Peyer's patch (tissue), 4 donors: ENCODE measurements around the gene JPH3. TPM values are rescaled to one million over a fixed set of nuclear protein-coding genes. Genes with fewer than 3 reads are reported as not detected.

ENCODE experiments used
- DNase-seq, 3 donors: peaks; one replicate each; pipeline ENCODE4 v3.0.0-alpha.2; 2017 to 2019
- H3K27ac ChIP-seq, 4 donors: fragments of 200-600 bp; sonication (generic); one replicate each; pipeline ENCODE4 v1.5.1; 2016 to 2019
- H3K27me3 ChIP-seq, 2 donors: fragments of 200-600 bp; sonication (generic); one replicate each; pipeline ENCODE4 v1.5.1; 2019
- H3K36me3 ChIP-seq, 3 donors: fragments of 200-600 bp; sonication (generic); one replicate each; pipeline ENCODE4 v1.5.1; 2016 to 2019
- H3K4me1 ChIP-seq, 4 donors: fragments of 200-600 bp; sonication (generic); one replicate each; pipeline ENCODE4 v1.5.1; 2016 to 2019
- H3K4me3 ChIP-seq, 4 donors: fragments of 200-600 bp; sonication (generic); 1 replicate in 3 of 4; 2 replicates in 1 of 4; pipeline ENCODE4 v1.5.1; 2016 to 2019; ENCODE audit warnings: mild to moderate bottlenecking in 1 of 4
- H3K9me3 ChIP-seq, 4 donors: fragments of 200-600 bp; sonication (generic); one replicate each; pipeline ENCODE4 v1.5.1; 2016 to 2019; ENCODE audit warnings: mild to moderate bottlenecking in 1 of 4
- POLR2A ChIP-seq, 2 donors: fragments of 450-650 bp; IDR thresholded peaks; one replicate each; pipeline ENCODE4 v1.5.1; 2017; ENCODE audit warnings: antibody characterized with exemption in 2 of 2, mild to moderate bottlenecking in 2 of 2, moderate library complexity in 2 of 2
- total RNA-seq, 4 donors: library from RNA; depleted of rRNA; stranded (reverse); fragments of >200 nt; gene quantifications; one replicate each; pipeline ENCODE4 v1.1.0, GENCODE V29; 2016
- TF ChIP-seq, protein P1 (sequence below), 6 experiments: fragments of 450-650 bp in 4 of 6; fragments of 200-600 bp in 2 of 6; sonication (generic) in 1 of 6; IDR thresholded peaks; one replicate each; pipeline ENCODE4 v1.5.1; 2017 to 2019; ENCODE audit warnings: antibody characterized with exemption in 6 of 6, mild to moderate bottlenecking in 3 of 6, moderate library complexity in 1 of 6

The JPH3 gene
- total RNA-seq, 4 donors from 2014 or later: 0.13 to 0.57 TPM; not detected in 2

DNA sequence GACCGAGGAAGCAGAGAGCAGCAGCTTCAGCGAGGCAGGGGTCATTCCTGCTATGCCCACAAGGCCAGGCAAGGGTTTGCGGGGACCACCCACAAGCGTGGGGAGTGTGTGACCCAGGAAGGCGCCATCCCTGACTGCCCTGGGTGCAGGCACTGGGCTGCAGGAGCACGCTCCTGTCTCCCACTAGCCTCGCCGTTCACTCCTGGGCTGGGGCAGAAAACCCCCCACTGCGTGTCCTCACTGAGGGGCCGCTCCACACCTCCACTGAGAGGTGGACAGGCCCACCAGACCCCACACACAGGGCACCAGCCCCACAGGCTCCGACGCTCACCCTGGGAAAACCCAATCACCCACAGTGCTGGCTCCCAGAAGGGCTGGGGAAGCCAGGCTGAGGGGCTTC is 107.4 kb downstream of the JPH3 start:
- no peaks in the 10 kb centered on the region for H3K4me1 ChIP-seq
- no peaks in the 10 kb centered on the region for H3K27me3 ChIP-seq
- peaks cover 0 to 49% (median 0%) of the 10 kb centered on the region in 3 donors for H3K36me3 ChIP-seq
- TF ChIP-seq, protein P1, sequence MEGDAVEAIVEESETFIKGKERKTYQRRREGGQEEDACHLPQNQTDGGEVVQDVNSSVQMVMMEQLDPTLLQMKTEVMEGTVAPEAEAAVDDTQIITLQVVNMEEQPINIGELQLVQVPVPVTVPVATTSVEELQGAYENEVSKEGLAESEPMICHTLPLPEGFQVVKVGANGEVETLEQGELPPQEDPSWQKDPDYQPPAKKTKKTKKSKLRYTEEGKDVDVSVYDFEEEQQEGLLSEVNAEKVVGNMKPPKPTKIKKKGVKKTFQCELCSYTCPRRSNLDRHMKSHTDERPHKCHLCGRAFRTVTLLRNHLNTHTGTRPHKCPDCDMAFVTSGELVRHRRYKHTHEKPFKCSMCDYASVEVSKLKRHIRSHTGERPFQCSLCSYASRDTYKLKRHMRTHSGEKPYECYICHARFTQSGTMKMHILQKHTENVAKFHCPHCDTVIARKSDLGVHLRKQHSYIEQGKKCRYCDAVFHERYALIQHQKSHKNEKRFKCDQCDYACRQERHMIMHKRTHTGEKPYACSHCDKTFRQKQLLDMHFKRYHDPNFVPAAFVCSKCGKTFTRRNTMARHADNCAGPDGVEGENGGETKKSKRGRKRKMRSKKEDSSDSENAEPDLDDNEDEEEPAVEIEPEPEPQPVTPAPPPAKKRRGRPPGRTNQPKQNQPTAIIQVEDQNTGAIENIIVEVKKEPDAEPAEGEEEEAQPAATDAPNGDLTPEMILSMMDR (IDR thresholded peaks at IDR 0.05): no peak
- no peak for TF ChIP-seq POLR2A (IDR thresholded peaks at IDR 0.05)
- DNase-seq: no peak
- no peaks in the 10 kb centered on the region for H3K9me3 ChIP-seq
- no peak overlapping the region for H3K27ac ChIP-seq
- H3K4me3 ChIP-seq: no peak overlapping the region

DNA sequence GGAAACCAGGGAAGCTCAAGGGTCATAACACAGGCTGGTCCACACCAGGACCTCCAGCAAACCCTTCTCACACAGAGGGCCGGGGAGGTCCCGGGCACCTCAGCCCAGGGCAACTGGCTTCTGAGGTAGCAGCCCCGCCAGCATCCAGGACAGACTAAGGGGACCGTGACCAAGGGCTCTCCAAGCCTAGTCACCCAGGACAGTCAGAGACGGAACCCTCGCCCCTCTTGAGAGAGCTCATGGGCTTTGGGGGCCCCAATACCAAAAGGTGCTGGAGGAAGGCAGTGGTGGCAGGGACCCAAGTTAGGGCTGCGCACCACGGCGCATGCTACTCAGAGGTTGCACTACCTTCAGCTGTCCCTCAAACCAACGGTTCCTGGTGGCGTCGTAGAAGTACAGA is 108.6 kb downstream of the JPH3 start:
- H3K36me3 ChIP-seq: peaks cover 0 to 55% (median 0%) of the 10 kb centered on the region in 3 donors
- no peak overlapping the region for H3K4me3 ChIP-seq
- DNase-seq: no peak
- H3K9me3 ChIP-seq: no peaks in the 10 kb centered on the region
- H3K27ac ChIP-seq: no peak overlapping the region
- no peak for TF ChIP-seq POLR2A (IDR thresholded peaks at IDR 0.05)
- TF ChIP-seq, protein P1 (IDR thresholded peaks at IDR 0.05): no peak
- H3K4me1 ChIP-seq: no peaks in the 10 kb centered on the region
- no peaks in the 10 kb centered on the region for H3K27me3 ChIP-seq

DNA sequence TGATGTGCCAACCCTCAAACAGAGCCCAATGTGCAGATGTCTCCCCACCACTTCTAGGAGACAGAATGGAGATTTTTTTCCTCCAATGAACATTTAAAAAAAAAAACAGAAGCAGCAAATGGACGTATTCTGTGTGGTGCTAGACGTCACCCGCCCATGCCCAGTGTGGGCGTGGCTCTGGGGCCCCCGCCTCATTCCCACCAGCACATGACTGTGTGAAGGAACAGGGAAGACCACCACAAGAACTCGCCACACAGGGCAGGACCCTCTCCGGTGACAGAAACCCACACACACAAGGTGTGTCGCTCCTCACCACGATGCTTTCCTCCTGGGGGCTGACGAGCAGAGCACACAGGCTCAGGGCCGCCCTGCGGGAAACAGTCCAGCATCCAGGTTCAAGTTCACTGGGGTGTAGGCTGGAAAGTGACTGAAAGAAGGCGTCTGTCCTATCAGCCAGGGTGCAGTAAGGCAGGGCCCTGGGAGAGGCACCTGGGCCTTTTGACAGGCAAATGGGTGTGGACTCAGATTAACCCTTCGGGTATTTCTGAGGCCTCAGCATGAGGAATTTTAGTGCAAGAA is 110.0 kb downstream of the JPH3 start:
- Histone ChIP-seq H3K9me3 (no peaks in the 10 kb centered on the region), H3K27ac (no peak overlapping the region), H3K36me3 (peaks cover 0 to 58% (median 0%) of the 10 kb centered on the region in 3 donors), H3K4me3 (no peak overlapping the region), H3K27me3 (no peaks in the 10 kb centered on the region), H3K4me1 (no peaks in the 10 kb centered on the region)
- TF ChIP-seq POLR2A (IDR thresholded peaks at IDR 0.05): no peak
- DNase-seq: no peak

DNA sequence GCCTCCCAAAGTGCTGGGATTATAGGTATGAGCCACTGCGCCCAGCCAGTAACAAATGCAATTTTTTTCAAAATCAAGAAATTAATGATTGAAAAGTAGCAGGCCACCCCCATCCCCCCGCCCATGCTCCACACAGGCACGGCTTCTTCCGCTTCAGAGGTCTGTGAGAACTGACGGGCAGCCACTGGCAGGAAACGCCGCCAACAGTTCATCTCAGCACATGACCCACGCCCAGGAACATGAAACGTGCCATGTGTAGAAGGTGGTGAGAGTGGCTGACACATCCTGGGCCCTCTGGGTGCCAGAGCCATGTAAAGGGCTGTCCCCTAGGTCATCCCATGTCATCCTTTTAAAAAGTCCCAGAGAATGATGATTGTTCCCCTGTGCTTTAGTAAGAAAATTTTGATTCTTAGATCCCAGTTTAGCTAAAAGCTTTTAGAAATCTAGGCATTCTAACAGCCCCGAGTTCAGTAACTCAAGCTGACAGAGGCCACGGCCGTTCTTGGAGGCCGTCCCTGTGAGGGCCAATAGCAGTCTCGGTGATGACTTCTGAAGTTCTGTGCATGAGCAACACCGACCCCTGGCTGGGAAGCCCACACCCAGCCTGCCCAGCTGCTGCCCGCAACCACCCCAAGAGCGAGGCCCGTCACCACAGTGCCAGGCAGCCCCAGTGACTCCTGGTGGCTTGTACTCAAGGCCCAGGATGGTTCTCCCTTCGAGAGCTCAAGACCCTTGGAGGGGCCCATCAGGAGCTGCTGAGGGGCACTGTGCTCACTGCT is 111.3 kb downstream of the JPH3 start:
- Histone ChIP-seq H3K27ac (peak overlapping the region in 1 of 4 donors; percentile 49), H3K9me3 (no peaks in the 10 kb centered on the region), H3K4me1 (no peaks in the 10 kb centered on the region), H3K27me3 (no peaks in the 10 kb centered on the region), H3K36me3 (peaks cover 0 to 53% (median 0%) of the 10 kb centered on the region in 3 donors), H3K4me3 (no peak overlapping the region)
- TF ChIP-seq, protein P1 (IDR thresholded peaks at IDR 0.05): no peak
- TF ChIP-seq POLR2A (IDR thresholded peaks at IDR 0.05): no peak
- DNase-seq: peak in 2 of 3 donors; percentile 63 to 65

DNA sequence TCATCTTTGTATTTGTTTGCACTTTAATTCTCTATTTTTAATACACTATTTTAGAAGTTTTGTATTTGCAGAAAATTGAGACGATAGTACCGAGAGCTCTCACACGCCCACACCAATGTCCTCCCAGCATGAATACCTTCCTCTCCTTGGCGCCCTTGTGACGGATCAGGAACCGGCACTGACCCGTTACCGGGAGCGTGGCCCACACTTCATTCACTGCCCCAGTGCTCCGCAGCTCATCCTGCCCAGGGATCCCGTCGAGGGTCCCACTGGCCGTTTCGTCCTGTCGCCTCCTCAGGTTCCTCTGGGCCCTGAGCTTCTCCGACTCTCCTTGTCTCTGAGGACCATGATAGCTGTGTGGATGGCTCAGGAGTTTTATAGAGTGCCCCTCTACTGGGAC is 112.9 kb downstream of the JPH3 start:
- peaks cover 0 to 47% (median 0%) of the 10 kb centered on the region in 3 donors for H3K36me3 ChIP-seq

More for the DNA sequence above, 112.9 kb downstream of the JPH3 start:
- Histone ChIP-seq H3K4me1 (no peaks in the 10 kb centered on the region), H3K27me3 (no peaks in the 10 kb centered on the region), H3K9me3 (no peaks in the 10 kb centered on the region), H3K4me3 (no peak overlapping the region), H3K27ac (no peak overlapping the region)
- DNase-seq: no peak
- TF ChIP-seq, protein P1 (IDR thresholded peaks at IDR 0.05): no peak
- TF ChIP-seq POLR2A (IDR thresholded peaks at IDR 0.05): no peak
